Natural killer cell (primary cell): ENCODE results near the gene TTLL9. TPM values are rescaled to one million over a fixed set of nuclear protein-coding genes. Genes with fewer than 3 reads are reported as not detected.
A peak's percentile ranks its signal among the peaks of the same experiment; 100 is the strongest.

Experiments used
- ATAC-seq, 3 donors: fragments of 150-1000 bp in 2 of 3; fragments of 200-7000 bp in 1 of 3; cut with Tn5 transposase; 1 replicate in 1 of 3; 2 replicates in 2 of 3; pipeline ENCODE4 v1.10.0; 2021; ENCODE audit warnings: mild to moderate bottlenecking in 2 of 3, moderate library complexity in 2 of 3
- DNase-seq, 2 donors: peaks; one replicate each; pipeline versions ENCODE4 v3.0.0 to v3.0.0-alpha.2; 2013 to 2021; ENCODE audit warnings: mixed read lengths in 1 of 2
- H3K27ac ChIP-seq: one replicate; pipeline ENCODE4 v1.5.1; 2013; ENCODE audit warnings: mild to moderate bottlenecking, low read length
- H3K27me3 ChIP-seq: one replicate; pipeline ENCODE4 v1.6.1; 2013; ENCODE audit warnings: low read length; ENCODE audit not compliant: control insufficient read depth, insufficient read depth
- H3K36me3 ChIP-seq: one replicate; pipeline ENCODE4 v1.6.1; 2013; ENCODE audit warnings: low read length; ENCODE audit not compliant: control insufficient read depth, insufficient read depth
- H3K4me1 ChIP-seq: one replicate; pipeline ENCODE4 v1.6.1; 2013; ENCODE audit warnings: low read length; ENCODE audit not compliant: control insufficient read depth, insufficient read depth
- H3K4me3 ChIP-seq: one replicate; pipeline ENCODE4 v1.5.1; 2013; ENCODE audit warnings: low read length
- H3K9me3 ChIP-seq: one replicate; pipeline ENCODE4 v1.6.1; 2013; ENCODE audit warnings: low read length; ENCODE audit not compliant: control insufficient read depth, insufficient read depth
- H3K27ac Mint-ChIP-seq, 2 donors: one replicate each; pipeline ENCODE4 v1.8.0; 2022; ENCODE audit warnings: mild to moderate bottlenecking in 2 of 2, mixed read lengths in 2 of 2, moderate library complexity in 1 of 2
- H3K27me3 Mint-ChIP-seq, 2 donors: one replicate each; pipeline ENCODE4 v1.8.0; 2022; ENCODE audit warnings: low read depth in 2 of 2, mixed read lengths in 2 of 2
- H3K36me3 Mint-ChIP-seq: one replicate; pipeline ENCODE4 v1.8.0; 2022; ENCODE audit warnings: mixed read lengths
- H3K4me1 Mint-ChIP-seq, 2 donors: one replicate each; pipeline ENCODE4 v1.8.0; 2022; ENCODE audit warnings: mixed read lengths in 2 of 2
- H3K4me3 Mint-ChIP-seq: one replicate; pipeline ENCODE4 v1.8.0; 2022; ENCODE audit warnings: mild to moderate bottlenecking, moderate library complexity, mixed read lengths
- H3K9me3 Mint-ChIP-seq, 2 donors: one replicate each; pipeline ENCODE4 v1.8.0; 2022; ENCODE audit warnings: mixed read lengths in 2 of 2
- WGBS: methylation state at CpG from one replicate; pipeline ENCODE4 v1.1.7; 2013; ENCODE audit warnings: missing lambda C conversion rate; ENCODE audit not compliant: insufficient coverage; 5-methylcytosine and 5-hydroxymethylcytosine counted together
- intact Hi-C: fragments of 100-400 bp; cut with micrococcal nuclease; formaldehyde crosslinking; loops from one replicate; pipeline ENCODE4 v1.14.2; 2022
- total RNA-seq, 4 donors: library from RNA; stranded (reverse); fragments of 120-200 nt in 1 of 4; gene quantifications; one replicate each; pipeline versions ENCODE4 v1.2.3 to v1.2.4, GENCODE V29; 2013 to 2022
- TF ChIP-seq, protein P1 (sequence below): fragments of 200-600 bp; IDR thresholded peaks from one replicate; pipeline ENCODE4 v1.8.0; 2022; ENCODE audit warnings: antibody characterized with exemption

The TTLL9 gene
- total RNA-seq, 3 donors from 2014 or later (not counting 1 experiment from before 2014, with no cell fraction given): not detected

DNA sequence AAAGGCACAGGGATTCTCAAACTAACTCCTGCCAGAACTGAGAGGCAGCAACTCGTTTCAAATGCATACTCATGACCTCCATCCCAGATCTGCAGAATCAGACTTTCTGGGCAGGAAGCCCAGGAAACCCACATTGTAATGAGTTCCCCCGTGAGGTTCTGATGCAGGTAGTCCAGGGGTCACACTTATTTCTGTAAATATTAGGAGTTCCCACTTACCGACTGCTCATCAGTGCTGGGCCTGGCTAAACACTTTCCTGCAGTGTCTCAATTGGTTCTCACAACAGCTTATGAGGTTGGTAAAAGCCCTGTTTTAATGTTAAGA is 11.7 kb upstream of the TTLL9 start:
- ATAC-seq (no peak), DNase-seq (no peak)
- intact Hi-C loops: no loop called here
- Histone ChIP-seq H3K27me3 (peaks cover 17% of the 10 kb centered on the region), H3K4me3 (no peak overlapping the region), H3K27ac (no peak overlapping the region), H3K36me3 (no peaks in the 10 kb centered on the region), H3K9me3 (no peaks in the 10 kb centered on the region), H3K4me1 (peaks cover 25% of the 10 kb centered on the region)
- Mint-ChIP-seq H3K36me3 (no peaks in the 10 kb centered on the region), H3K27ac (no peak overlapping the region), H3K9me3 (no peaks in the 10 kb centered on the region), H3K4me3 (peak overlapping the region; percentile 21), H3K27me3 (peaks cover 9 to 17% of the 10 kb centered on the region in 2 donors), H3K4me1 (peaks cover 0 to 13% of the 10 kb centered on the region in 2 donors)
- TF ChIP-seq, protein P1, sequence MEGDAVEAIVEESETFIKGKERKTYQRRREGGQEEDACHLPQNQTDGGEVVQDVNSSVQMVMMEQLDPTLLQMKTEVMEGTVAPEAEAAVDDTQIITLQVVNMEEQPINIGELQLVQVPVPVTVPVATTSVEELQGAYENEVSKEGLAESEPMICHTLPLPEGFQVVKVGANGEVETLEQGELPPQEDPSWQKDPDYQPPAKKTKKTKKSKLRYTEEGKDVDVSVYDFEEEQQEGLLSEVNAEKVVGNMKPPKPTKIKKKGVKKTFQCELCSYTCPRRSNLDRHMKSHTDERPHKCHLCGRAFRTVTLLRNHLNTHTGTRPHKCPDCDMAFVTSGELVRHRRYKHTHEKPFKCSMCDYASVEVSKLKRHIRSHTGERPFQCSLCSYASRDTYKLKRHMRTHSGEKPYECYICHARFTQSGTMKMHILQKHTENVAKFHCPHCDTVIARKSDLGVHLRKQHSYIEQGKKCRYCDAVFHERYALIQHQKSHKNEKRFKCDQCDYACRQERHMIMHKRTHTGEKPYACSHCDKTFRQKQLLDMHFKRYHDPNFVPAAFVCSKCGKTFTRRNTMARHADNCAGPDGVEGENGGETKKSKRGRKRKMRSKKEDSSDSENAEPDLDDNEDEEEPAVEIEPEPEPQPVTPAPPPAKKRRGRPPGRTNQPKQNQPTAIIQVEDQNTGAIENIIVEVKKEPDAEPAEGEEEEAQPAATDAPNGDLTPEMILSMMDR: no peak
- WGBS: 18% methylated on average over 3 of the region's 3 CpGs

DNA sequence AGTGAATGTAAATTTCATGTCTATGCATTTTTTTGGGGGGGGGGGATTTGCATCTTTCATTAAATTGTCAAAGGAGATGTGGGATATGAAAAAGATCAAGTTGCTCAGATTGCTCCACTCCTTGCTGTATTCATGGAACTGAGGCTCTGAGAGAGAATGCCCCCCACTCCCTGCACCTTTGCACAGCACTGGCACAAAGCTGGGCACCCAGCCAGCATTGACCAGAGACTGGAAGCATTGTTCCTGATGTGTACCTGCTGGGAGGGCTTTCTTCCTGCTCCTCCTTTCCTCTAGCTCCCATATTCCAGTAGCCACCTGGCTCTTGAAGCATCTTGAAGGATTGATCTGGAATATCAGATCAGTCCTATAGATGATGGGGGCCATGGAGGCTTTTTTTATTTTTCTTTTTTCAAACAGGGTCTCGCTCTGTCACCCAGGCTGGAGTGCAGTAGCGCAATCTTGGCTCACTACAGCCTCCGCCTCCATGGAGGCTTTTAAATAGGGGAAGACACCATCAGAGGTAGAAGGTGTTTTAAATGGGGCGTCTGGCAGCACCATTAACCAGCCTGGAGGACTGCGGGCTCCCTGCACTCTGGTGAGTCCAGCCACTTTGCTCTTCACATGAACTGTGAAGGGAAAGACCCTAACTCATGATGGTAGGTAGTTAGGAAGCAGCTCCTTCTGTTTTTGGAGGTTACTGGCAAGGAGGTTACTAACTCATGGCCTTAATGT is 11.0 kb upstream of the TTLL9 start:
- Histone ChIP-seq H3K36me3 (no peaks in the 10 kb centered on the region), H3K27me3 (peaks cover 17% of the 10 kb centered on the region), H3K27ac (no peak overlapping the region), H3K4me1 (peaks cover 25% of the 10 kb centered on the region), H3K4me3 (no peak overlapping the region), H3K9me3 (no peaks in the 10 kb centered on the region)
- TF ChIP-seq, protein P1: no peak
- H3K9me3 Mint-ChIP-seq: no peaks in the 10 kb centered on the region
- intact Hi-C loops: no loop called here
- H3K36me3 Mint-ChIP-seq: no peaks in the 10 kb centered on the region
- no peak overlapping the region for H3K27ac Mint-ChIP-seq
- H3K27me3 Mint-ChIP-seq: peaks cover 9 to 17% of the 10 kb centered on the region in 2 donors
- peak overlapping the region; percentile 21 for H3K4me3 Mint-ChIP-seq
- ATAC-seq (no peak), DNase-seq (no peak)
- WGBS: 97% methylated on average over 5 of the region's 5 CpGs
- peaks cover 0 to 13% of the 10 kb centered on the region in 2 donors for H3K4me1 Mint-ChIP-seq

DNA sequence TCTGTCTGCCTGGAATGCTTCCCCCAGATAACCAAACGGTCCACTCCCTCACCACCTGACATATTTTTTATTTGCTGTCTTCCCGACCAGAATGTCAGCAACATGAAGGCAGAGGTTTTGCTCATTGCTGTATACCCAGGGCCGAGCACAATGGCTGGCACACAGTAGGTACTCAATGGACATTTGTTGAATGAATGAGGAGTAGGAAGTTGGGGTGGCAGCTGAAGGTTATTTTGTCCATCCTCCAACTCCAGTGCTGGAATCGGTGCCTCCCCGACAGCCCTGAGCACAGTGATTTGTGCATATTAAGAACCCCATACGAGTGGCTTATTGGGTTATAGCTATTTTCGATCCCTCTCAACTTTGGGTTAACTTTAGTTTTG is 10.4 kb upstream of the TTLL9 start:
- Histone ChIP-seq H3K27ac (no peak overlapping the region), H3K4me3 (no peak overlapping the region), H3K36me3 (no peaks in the 10 kb centered on the region), H3K27me3 (peaks cover 17% of the 10 kb centered on the region), H3K4me1 (peaks cover 25% of the 10 kb centered on the region), H3K9me3 (no peaks in the 10 kb centered on the region)
- 81% methylated on average over 7 of the region's 7 CpGs for WGBS
- TF ChIP-seq, protein P1: no peak
- Mint-ChIP-seq H3K4me1 (peaks cover 0 to 13% of the 10 kb centered on the region in 2 donors), H3K27me3 (peaks cover 9 to 17% of the 10 kb centered on the region in 2 donors), H3K27ac (no peak overlapping the region), H3K4me3 (peak overlapping the region; percentile 17), H3K9me3 (no peaks in the 10 kb centered on the region), H3K36me3 (no peaks in the 10 kb centered on the region)
- ATAC-seq (no peak), DNase-seq (no peak)
- intact Hi-C loops: no loop called here
